ENCODE data around the gene ANO4. TPM values are rescaled to one million over a fixed set of nuclear protein-coding genes. Genes with fewer than 3 reads are reported as not detected.
"Not testable (repeated sequence)": the region's sequence is repeated elsewhere in the genome, so short reads cannot be mapped to it uniquely, and the experiment has no call there.

ANO4 gene
- polyA plus RNA-seq, 10 donors, result 0.51 to 1.2 (median 0.83) TPM

GRCh38 chr12:100987552-100988521, 193.3 kb downstream of the ANO4 start:
- DNase-seq, result peak in 1 of 3 donors; percentile 7

- DNase-seq, result not testable (repeated sequence)
Measured at GRCh38 chr12:100989509-100989908, 194.9 kb downstream of the ANO4 start.

GRCh38 chr12:100991102-100991501, 196.5 kb downstream of the ANO4 start:
- no peak for DNase-seq

GRCh38 chr12:100992194-100992593, 197.6 kb downstream of the ANO4 start:
- DNase-seq, result no peak

- no peak for DNase-seq
Measured at GRCh38 chr12:100993916-100994450, 199.4 kb downstream of the ANO4 start.

GRCh38 chr12:100995201-100995600, 200.6 kb downstream of the ANO4 start:
- DNase-seq, result no peak

- DNase-seq, result no peak
Measured at GRCh38 chr12:100995771-100996170, 201.2 kb downstream of the ANO4 start.

GRCh38 chr12:101001669-101002068, 207.1 kb downstream of the ANO4 start:
- DNase-seq, result no peak

GRCh38 chr12:101002696-101003419, 208.3 kb downstream of the ANO4 start:
- DNase-seq, result no peak

GRCh38 chr12:101004898-101005297, 210.3 kb downstream of the ANO4 start:
- DNase-seq, result no peak

- DNase-seq, result no peak
Measured at GRCh38 chr12:101009274-101009673, 214.7 kb downstream of the ANO4 start.

GRCh38 chr12:101010896-101011295, 216.3 kb downstream of the ANO4 start:
- no peak for DNase-seq

- DNase-seq, result no peak
Measured at GRCh38 chr12:101013993-101014392, 219.4 kb downstream of the ANO4 start.

GRCh38 chr12:101015044-101015443, 220.5 kb downstream of the ANO4 start:
- no peak for DNase-seq

GRCh38 chr12:101018540-101018939, 224.0 kb downstream of the ANO4 start:
- peak in 1 of 3 donors; percentile 31 for DNase-seq

GRCh38 chr12:101019201-101019600, 224.6 kb downstream of the ANO4 start:
- DNase-seq, result no peak

GRCh38 chr12:101019667-101020066, 225.1 kb downstream of the ANO4 start:
- DNase-seq, result no peak

- DNase-seq, result no peak
Measured at GRCh38 chr12:101021442-101021841, 226.9 kb downstream of the ANO4 start.

- peak in 2 of 3 donors; percentile 1 to 29 for DNase-seq
Measured at GRCh38 chr12:101021911-101022388, 227.4 kb downstream of the ANO4 start.

GRCh38 chr12:101027200-101027599, 232.6 kb downstream of the ANO4 start:
- peak in 1 of 3 donors; percentile 4 for DNase-seq

- DNase-seq, result no peak
Measured at GRCh38 chr12:101027816-101028215, 233.2 kb downstream of the ANO4 start.

GRCh38 chr12:101038289-101038871, 243.8 kb downstream of the ANO4 start:
- DNase-seq, result no peak
